H1 (cell line): ENCODE results near the gene E2F2. TPM values are rescaled to one million over a fixed set of nuclear protein-coding genes. Genes with fewer than 3 reads are reported as not detected.

Experiments
- CTCF ChIA-PET: fragments of 300-600 bp; sonication (Branson Sonifier 250); formaldehyde crosslinking; loops from one replicate; lab custom pipeline; 2021; ENCODE audit not compliant: partially characterized antibody; lab: Charles Lee
- POLR2A ChIA-PET: fragments of 300-600 bp; sonication (Branson Sonifier 250); formaldehyde crosslinking; loops from one replicate; lab custom pipeline; 2021; ENCODE audit warnings: inconsistent platforms; ENCODE audit not compliant: partially characterized antibody; lab: Charles Lee
- DNase-seq, 2 experiments: peaks; one replicate each; pipeline versions ENCODE4 v3.0.0 to v3.0.0-alpha.2; 2010 to 2022; ENCODE audit warnings: low spot score in 2 of 2, low read depth in 1 of 2, mixed read lengths in 1 of 2
- FAIRE-seq: peaks from 2 replicates; lab custom pipeline; 2011; peaks lifted over from hg19 to GRCh38; lab: Jason Lieb, UNC
- H2AFZ ChIP-seq: 2 replicates; pipeline ENCODE4 v1.8.1; 2012; ENCODE audit warnings: low read length, inconsistent platforms
- H2AK5ac ChIP-seq: 2 replicates; pipeline ENCODE4 v1.6.1; 2013; ENCODE audit warnings: low read depth, low read length
- H2BK120ac ChIP-seq: replicated peaks from 2 replicates; pipeline ENCODE3; 2013; ENCODE audit warnings: low read depth, low read length, inconsistent platforms
- H2BK12ac ChIP-seq: 2 replicates; pipeline ENCODE4 v1.6.1; 2013; ENCODE audit warnings: low read depth, low read length
- H2BK15ac ChIP-seq: 2 replicates; pipeline ENCODE4 v1.6.1; 2013; ENCODE audit warnings: low read length
- H2BK20ac ChIP-seq: 2 replicates; pipeline ENCODE4 v1.6.1; 2013; ENCODE audit warnings: low read length
- H2BK5ac ChIP-seq: 2 replicates; pipeline ENCODE4 v1.6.1; 2013; ENCODE audit warnings: low read depth, low read length
- H3K14ac ChIP-seq: 2 replicates; pipeline ENCODE4 v1.6.1; 2013; ENCODE audit warnings: inconsistent platforms; ENCODE audit not compliant: insufficient read length
- H3K18ac ChIP-seq: 2 replicates; pipeline ENCODE4 v1.6.1; 2013; ENCODE audit warnings: low read length; ENCODE audit errors: extremely low read depth
- H3K23ac ChIP-seq: 2 replicates; pipeline ENCODE4 v1.6.1; 2013; ENCODE audit warnings: inconsistent platforms; ENCODE audit not compliant: insufficient read length
- H3K23me2 ChIP-seq: 2 replicates; pipeline ENCODE4 v1.6.1; 2013; ENCODE audit warnings: low read depth, low read length
- H3K27ac ChIP-seq: 2 replicates; pipeline ENCODE4 v1.6.1; 2011; ENCODE audit warnings: low read depth, low read length, inconsistent platforms
- H3K27me3 ChIP-seq, 4 experiments: replicated peaks in 1 of 4; 1 replicate in 1 of 4; 2 replicates in 3 of 4; pipeline versions ENCODE4 v1.6.1 to v1.8.1; 2011 to 2013; ENCODE audit warnings: low read length in 3 of 4, mild to moderate bottlenecking in 3 of 4, inconsistent platforms in 2 of 4, mixed read lengths in 2 of 4, moderate library complexity in 1 of 4; ENCODE audit not compliant: control insufficient read depth in 3 of 4, insufficient read depth in 3 of 4; ENCODE audit errors: extremely low read depth in 1 of 4
- H3K36me3 ChIP-seq, 4 experiments: 2 replicates each; pipeline versions ENCODE4 v1.6.1 to v1.8.1; 2011 to 2013; ENCODE audit warnings: mild to moderate bottlenecking in 4 of 4, low read length in 3 of 4, moderate library complexity in 2 of 4, control low read depth in 1 of 4, inconsistent platforms in 1 of 4; ENCODE audit not compliant: insufficient read depth in 4 of 4, control insufficient read depth in 2 of 4
- H3K4ac ChIP-seq: replicated peaks from 2 replicates; pipeline ENCODE3; 2013; ENCODE audit warnings: low read length, low read depth, mixed read lengths, inconsistent platforms; ENCODE audit not compliant: insufficient read length
- H3K4me1 ChIP-seq, 4 experiments: replicated peaks in 1 of 4; 1 replicate in 1 of 4; 2 replicates in 3 of 4; pipeline versions ENCODE4 v1.6.1 to v1.8.1; 2011 to 2013; ENCODE audit warnings: low read length in 3 of 4, inconsistent platforms in 2 of 4, mixed read lengths in 1 of 4; ENCODE audit not compliant: insufficient read depth in 4 of 4, control insufficient read depth in 3 of 4
- H3K4me2 ChIP-seq, 2 experiments: 2 replicates each; pipeline versions ENCODE4 v1.6.1 to v1.8.1; 2011 to 2013; ENCODE audit warnings: low read depth in 2 of 2, low read length in 2 of 2, control low read depth in 1 of 2, inconsistent platforms in 1 of 2, mild to moderate bottlenecking in 1 of 2; ENCODE audit not compliant: insufficient read depth in 1 of 2
- H3K4me3 ChIP-seq, 4 experiments: fragments of 200-600, 300-600 bp in 1 of 4; sonication (generic), shearing (Covaris generic), sonication (Bioruptor Twin) in 1 of 4; 2 replicates each; pipeline versions ENCODE4 v1.5.1 to v1.8.1; 2011 to 2016; ENCODE audit warnings: low read length in 4 of 4, low read depth in 3 of 4, control low read depth in 2 of 4, inconsistent platforms in 2 of 4, mild to moderate bottlenecking in 2 of 4, mixed read lengths in 1 of 4, moderate library complexity in 1 of 4; ENCODE audit not compliant: insufficient read depth in 2 of 4; ENCODE audit errors: extremely low read depth in 1 of 4
- H3K56ac ChIP-seq: replicated peaks from 2 replicates; pipeline ENCODE3; 2013; ENCODE audit warnings: low read depth, mild to moderate bottlenecking, mixed read lengths, low read length, inconsistent platforms; ENCODE audit not compliant: insufficient read length
- H3K79me1 ChIP-seq: 2 replicates; pipeline ENCODE4 v1.6.1; 2013; ENCODE audit warnings: low read depth, low read length, control low read depth
- H3K79me2 ChIP-seq, 2 experiments: 2 replicates each; pipeline versions ENCODE4 v1.6.1 to v1.8.1; 2012 to 2013; ENCODE audit warnings: low read length in 2 of 2, mild to moderate bottlenecking in 2 of 2, inconsistent platforms in 1 of 2; ENCODE audit not compliant: insufficient read depth in 2 of 2, control insufficient read depth in 1 of 2
- H3K9ac ChIP-seq, 4 experiments: replicated peaks in 1 of 4; 1 replicate in 1 of 4; 2 replicates in 3 of 4; pipeline versions ENCODE4 v1.6.1 to v1.8.1; 2011 to 2013; ENCODE audit warnings: low read depth in 3 of 4, low read length in 3 of 4, control low read depth in 2 of 4, mild to moderate bottlenecking in 2 of 4, moderate library complexity in 2 of 4, inconsistent platforms in 1 of 4; ENCODE audit errors: extremely low read depth in 1 of 4
- H3K9me3 ChIP-seq, 2 experiments: 2 replicates each; pipeline versions ENCODE4 v1.6.1 to v1.8.1; 2012 to 2013; ENCODE audit warnings: mild to moderate bottlenecking in 2 of 2, moderate library complexity in 2 of 2, control low read depth in 1 of 2, inconsistent platforms in 1 of 2, low read depth in 1 of 2, low read length in 1 of 2, mixed read lengths in 1 of 2; ENCODE audit not compliant: insufficient read depth in 2 of 2
- H4K20me1 ChIP-seq, 2 experiments: replicated peaks in 1 of 2; 2 replicates each; pipeline versions ENCODE3 to v1.8.1; 2011 to 2013; ENCODE audit warnings: inconsistent platforms in 2 of 2, low read length in 2 of 2, mild to moderate bottlenecking in 1 of 2; ENCODE audit not compliant: insufficient read depth in 2 of 2, control insufficient read depth in 1 of 2
- H4K5ac ChIP-seq: 2 replicates; pipeline ENCODE4 v1.6.1; 2013; ENCODE audit warnings: low read length, low read depth, mixed read lengths, inconsistent platforms; ENCODE audit not compliant: insufficient read length
- H4K8ac ChIP-seq: 2 replicates; pipeline ENCODE4 v1.8.0; 2013; ENCODE audit warnings: mild to moderate bottlenecking, moderate library complexity, low read length, inconsistent platforms; ENCODE audit not compliant: insufficient read depth; ENCODE audit errors: extremely low read depth
- H4K91ac ChIP-seq: replicated peaks from 2 replicates; pipeline ENCODE3; 2013; ENCODE audit warnings: low read length, mixed read lengths, inconsistent platforms; ENCODE audit not compliant: insufficient read length
- CTCF ChIP-seq, 3 experiments: IDR thresholded peaks; 1 replicate in 2 of 3; 2 replicates in 1 of 3; pipeline versions ENCODE4 v1.5.1 to v1.6.1; 2011; ENCODE audit warnings: low read length in 3 of 3, mild to moderate bottlenecking in 3 of 3, inconsistent platforms in 2 of 3, low read depth in 1 of 3, moderate library complexity in 1 of 3; ENCODE audit not compliant: insufficient read depth in 1 of 3; ENCODE audit errors: control extremely low read depth in 1 of 3
- E2F6 ChIP-seq: IDR thresholded peaks from 2 replicates; pipeline ENCODE4 v1.6.1; 2012; ENCODE audit warnings: inconsistent platforms
- GABPA ChIP-seq: IDR thresholded peaks from 2 replicates; pipeline ENCODE4 v1.6.1; 2011; ENCODE audit warnings: mild to moderate bottlenecking, low read length, moderate library complexity, borderline replicate concordance; ENCODE audit not compliant: insufficient read depth
- KDM1A ChIP-seq: fragments of 200-600, 300-600 bp; sonication (generic); IDR thresholded peaks from 2 replicates; pipeline ENCODE4 v1.7.1; 2016; ENCODE audit warnings: mild to moderate bottlenecking, low read length, borderline replicate concordance
- RAD21 ChIP-seq, 2 experiments: IDR thresholded peaks in 1 of 2; conservative IDR thresholded peaks in 1 of 2; 2 replicates each; pipeline ENCODE4 v1.6.1; 2011; ENCODE audit warnings: low read depth in 2 of 2, low read length in 2 of 2, improper control_type of control experiment in 1 of 2, inconsistent platforms in 1 of 2, mild to moderate bottlenecking in 1 of 2, moderate library complexity in 1 of 2
- RBBP5 ChIP-seq: IDR thresholded peaks from 2 replicates; pipeline ENCODE4 v1.7.1; 2012; ENCODE audit warnings: low read depth, mild to moderate bottlenecking, inconsistent platforms, low read length, moderate library complexity, borderline replicate concordance
- WGBS, 2 experiments: shearing (Covaris generic) in 1 of 2; methylation state at CpG; one replicate each; pipeline versions ENCODE4 v1.1.6 to v1.1.7; 2013 to 2015; ENCODE audit warnings: low lambda C conversion rate in 2 of 2, mixed read lengths in 2 of 2, inconsistent platforms in 1 of 2, low coverage in 1 of 2, missing lambda C conversion rate in 1 of 2; ENCODE audit not compliant: insufficient replicate concordance in 2 of 2, insufficient coverage in 1 of 2, insufficient read length in 1 of 2; ENCODE audit errors: extremely low coverage in 1 of 2, missing lambda C conversion rate in 1 of 2; 5-methylcytosine and 5-hydroxymethylcytosine counted together
- polyA plus RNA-seq, 7 experiments: library from polyadenylated mRNA; depleted of rRNA in 3 of 7; stranded (reverse) in 5 of 7; unstranded in 2 of 7; fragments of >200 nt in 5 of 7; fragments of 200-250 nt in 2 of 7; gene quantifications; 1 replicate in 5 of 7; 2 replicates in 1 of 7; 4 replicates in 1 of 7; pipeline versions ENCODE4 v1.2.1 to v1.2.3, GENCODE V29; 2011 to 2013; ENCODE audit warnings: missing spikeins in 2 of 7, mixed read lengths in 2 of 7
- total RNA-seq: library from RNA; stranded (reverse); fragmentation: NEBNext Ultra II Directional; extraction: Animal tissue kit (Norgen Biotek cat#: 25700); gene quantifications from 2 replicates; pipeline ENCODE4 v1.2.1, GENCODE V29; 2021

Gene E2F2
- total and polyA plus RNA-seq, 2 of the 8 experiments (the other 6 are each of a cell fraction or from before 2014, with no cell fraction given) = 1.8 to 7.0 TPM

- Histone ChIP-seq H2AK5ac (no peak overlapping the region), H3K14ac (no peak overlapping the region), H3K9ac (no peak overlapping the region), H3K18ac (peak overlapping the region; percentile 55; the same call in 1 of the 2 replicates), H2BK5ac (peak overlapping the region; percentile 36; the same call in 1 of the 2 replicates), H3K4ac (peak overlapping the region; percentile 90), H4K91ac (peak overlapping the region; percentile 56), H3K27ac (no peak overlapping the region), H3K56ac (no peak overlapping the region), H3K23ac (no peak overlapping the region), H3K79me1 (0 out of 2 replicates have a peak, but pooled peaks cover 2% of the 10 kb centered on the region), H3K27me3 (peaks cover 0 to 5% (median 0%) of the 10 kb centered on the region in 4 experiments; a peak in 4 of 7 replicates), H2AFZ (no peak overlapping the region), H4K8ac (no peak overlapping the region; the same call in 1 of the 2 replicates), H3K36me3 (no peaks in the 10 kb centered on the region), H3K4me2 (no peak overlapping the region), H2BK15ac (no peak overlapping the region), H2BK12ac (peak overlapping the region; percentile 95; the same call in 1 of the 2 replicates), H3K9me3 (no peaks in the 10 kb centered on the region), H3K79me2 (no peaks in the 10 kb centered on the region; a peak in 1 of 4 replicates), H4K5ac (peak overlapping the region; percentile 16), H4K20me1 (no peaks in the 10 kb centered on the region), H3K4me3 (no peak overlapping the region), H2BK120ac (peak overlapping the region; percentile 48), H3K4me1 (peaks cover 13 to 26% (median 17%) of the 10 kb centered on the region in 4 experiments), H3K23me2 (peaks cover 6% of the 10 kb centered on the region; the same call in 1 of the 2 replicates), H2BK20ac (peak overlapping the region; percentile 6; the same call in 1 of the 2 replicates)
- peak; percentile 48 to 69 (median 57) for TF ChIP-seq CTCF (IDR thresholded peaks at IDR 0.05; ENCODE audit: control extremely low read depth in 1 of 3, insufficient read depth in 1 of 3, low read depth in 1 of 3, low read length in 3 of 3)
- peak; percentile 27 to 62; a peak in 3 of 4 replicates for TF ChIP-seq RAD21 (IDR thresholded peaks at IDR 0.05 in 1 of 2, conservative IDR thresholded peaks at IDR 0.05 in 1 of 2; ENCODE audit: low read depth in 2 of 2, low read length in 2 of 2)
- peak; percentile 55; the same call in 1 of the 2 replicates for TF ChIP-seq GABPA
- peak; percentile 31; the same call in 1 of the 2 replicates for TF ChIP-seq E2F6
- TF ChIP-seq RBBP5 = no peak
- peak; percentile 65; the same call in 1 of the 2 replicates for TF ChIP-seq KDM1A
- no peak for FAIRE-seq
- no peak for DNase-seq
- CTCF ChIA-PET = interaction anchor here (0.6 to 12.3 kb wide), 18 partner anchors 10 to 222 kb away, joined by 3 to 143 read pairs (median 4); partner anchors contain the start of gene HNRNPR
- POLR2A ChIA-PET = interaction anchor here (1.1 to 20.4 kb wide), 5 partner anchors 10 to 126 kb away, joined by 3 to 547 read pairs (median 6); partner anchors contain the start of genes ID3 and RPL11
- WGBS, 2 experiments = 78% methylated on average over 6 of the region's 6 CpGs; no CpG with 5 or more reads in 1 of the 2 experiments
Measured at GRCh38 chr1:23566304-23566703, 35.3 kb upstream of the E2F2 start.
